Activated CD8-positive, alpha-beta memory T cell treated with anti-CD3 and anti-CD28 coated beads for 4 hours (primary cell): Measurements from ENCODE around the gene PCBD1.
"Not testable (repeated sequence)": the region's sequence is repeated elsewhere in the genome, so short reads cannot be mapped to it uniquely, and the experiment has no call there.

Experiments used
- DNase-seq, 2 donors: peaks; one replicate each; pipeline ENCODE4 v3.0.0-alpha.2; 2020; ENCODE audit warnings: low read depth in 2 of 2

The PCBD1 gene

GRCh38 chr10:70887804-70888800 is at the start of gene PCBD1:
Gene PCBD1 (minus strand): TSS chr10:70888565. CDS start chr10:70888533, 32 bp downstream.
- DNase-seq, result peak; percentile 50 to 63

DNA sequence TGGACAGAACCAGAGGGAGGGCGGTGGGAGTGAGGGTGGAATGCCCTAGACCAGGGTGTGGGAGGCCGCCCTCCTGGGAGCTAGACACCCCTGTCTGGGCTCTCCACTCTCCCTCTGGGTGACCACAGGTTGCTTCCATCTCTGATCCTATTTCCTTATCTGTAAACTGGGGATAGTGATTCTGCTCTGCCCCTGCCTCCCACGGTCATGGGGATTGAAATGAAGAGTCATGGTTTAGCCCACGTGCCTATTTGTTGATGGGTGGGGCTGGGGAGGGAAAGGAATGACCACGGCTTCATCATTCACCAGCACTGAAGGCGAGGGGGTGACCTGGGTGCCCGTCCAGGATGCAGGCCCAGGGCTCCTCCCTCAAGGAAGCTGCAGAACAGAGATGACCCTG is 49.3 kb upstream of the PCBD1 start:
- DNase-seq, result no peak

- no peak for DNase-seq
These were observed 47.7 kb upstream of the PCBD1 start for GRCh38 chr10:70936111-70936510.

- DNase-seq, result no peak
These were observed 47.3 kb upstream of the PCBD1 start for GRCh38 chr10:70935631-70936030.

DNA sequence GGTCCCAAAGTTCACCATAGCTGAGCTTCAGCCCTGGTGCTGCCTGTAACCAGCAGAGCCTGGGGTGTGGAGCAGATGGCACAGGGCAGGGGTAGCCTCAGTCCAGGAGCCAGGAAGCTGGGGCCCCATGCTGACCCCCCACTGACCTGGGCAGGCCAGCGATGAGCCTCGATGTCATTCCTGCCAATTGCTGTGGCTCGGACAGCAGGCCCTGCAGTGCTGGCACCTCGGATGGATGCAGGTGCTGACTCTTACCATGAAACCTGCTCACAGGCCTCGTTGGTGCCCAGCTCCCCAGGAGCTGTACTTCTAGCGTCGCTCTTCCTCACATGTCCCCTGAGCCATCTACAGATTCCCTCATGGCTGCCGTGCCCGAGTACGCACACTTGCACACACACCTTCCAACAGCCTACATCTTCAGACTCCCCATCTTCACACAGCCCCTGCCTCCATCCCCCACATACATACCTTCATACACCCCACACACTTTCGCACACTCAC is 46.8 kb upstream of the PCBD1 start:
- no peak for DNase-seq

GRCh38 chr10:70934701-70935100 is 46.3 kb upstream of the PCBD1 start:
- DNase-seq, result no peak

- no peak for DNase-seq
These were observed 44.2 kb upstream of the PCBD1 start for GRCh38 chr10:70932392-70933196.

DNA sequence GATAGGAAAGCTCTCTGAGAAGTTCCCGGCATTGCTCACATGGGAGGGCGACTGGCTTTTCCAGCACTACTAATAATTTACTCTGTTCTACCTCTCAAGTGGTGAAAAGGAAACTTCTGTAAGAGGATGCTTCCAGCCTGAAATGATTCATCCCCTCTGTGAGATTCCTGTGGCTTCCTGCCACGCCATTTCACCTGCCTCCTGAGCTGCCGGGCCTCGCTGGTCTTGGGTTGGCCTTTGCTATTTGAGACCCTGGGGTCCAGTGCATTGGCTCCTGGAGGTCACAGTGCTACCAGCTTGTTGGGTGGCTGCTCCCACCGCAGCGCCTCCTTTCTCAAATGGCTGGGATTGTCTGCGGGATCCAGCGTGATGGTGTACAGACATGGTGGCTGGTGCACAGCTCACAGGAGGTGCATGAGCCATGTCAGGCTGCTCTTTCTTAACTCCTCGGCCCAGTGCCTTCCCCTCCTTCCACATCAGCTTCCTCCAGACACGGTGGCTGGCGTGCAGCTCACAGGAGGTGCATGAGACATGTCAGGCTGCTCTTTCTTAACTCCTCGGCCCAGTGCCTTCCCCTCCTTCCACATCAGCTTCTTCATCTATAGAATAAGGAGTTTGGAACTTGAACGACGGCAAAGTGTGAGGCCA is 42.9 kb upstream of the PCBD1 start:
- no peak for DNase-seq

- DNase-seq, result no peak
These were observed 42.1 kb upstream of the PCBD1 start for GRCh38 chr10:70930263-70931000.

- DNase-seq, result no peak
These were observed 39.8 kb upstream of the PCBD1 start for GRCh38 chr10:70928140-70928539.

GRCh38 chr10:70927189-70927943 is 39.0 kb upstream of the PCBD1 start:
- no peak for DNase-seq

DNA sequence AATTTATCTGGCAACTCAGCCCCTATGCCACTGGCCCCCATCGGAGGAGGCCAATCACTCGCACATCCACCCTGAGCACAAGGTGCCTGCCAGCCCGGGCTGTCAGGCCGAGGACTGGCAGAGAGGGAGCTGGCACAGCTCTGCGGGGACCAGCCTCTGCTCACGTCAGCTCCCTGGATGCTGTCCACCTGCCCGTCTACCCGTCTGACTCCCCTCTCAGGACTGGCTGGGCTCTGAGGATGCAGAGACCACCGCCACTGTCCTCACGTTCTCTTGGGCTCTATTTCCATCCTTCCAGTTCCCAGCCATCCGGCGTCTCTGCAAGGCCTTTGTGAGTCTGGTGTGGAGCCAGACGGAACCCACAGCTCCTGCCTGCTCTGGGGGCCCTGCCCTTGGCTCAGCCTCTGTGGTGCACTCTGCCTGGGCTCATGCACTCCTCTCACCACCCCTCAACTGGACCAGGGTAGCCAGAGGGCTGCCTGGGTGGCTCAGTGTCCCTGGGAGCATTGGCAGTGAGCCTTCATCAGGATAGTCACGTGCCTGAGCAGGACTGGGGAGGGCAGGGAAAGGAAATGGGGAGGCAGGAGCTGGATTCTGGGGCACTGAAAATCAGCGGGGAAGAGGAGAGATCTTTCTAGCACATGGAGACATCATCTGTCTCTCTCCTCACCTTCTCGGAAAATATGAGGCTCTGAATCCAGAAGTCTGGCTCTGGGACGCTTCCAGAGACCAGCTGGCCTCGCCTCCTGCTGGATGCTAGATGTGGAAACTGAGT is 38.0 kb upstream of the PCBD1 start:
- no peak for DNase-seq

- peak in 1 of 2 donors; percentile 10 for DNase-seq
These were observed 37.2 kb upstream of the PCBD1 start for GRCh38 chr10:70925377-70926225.

DNA sequence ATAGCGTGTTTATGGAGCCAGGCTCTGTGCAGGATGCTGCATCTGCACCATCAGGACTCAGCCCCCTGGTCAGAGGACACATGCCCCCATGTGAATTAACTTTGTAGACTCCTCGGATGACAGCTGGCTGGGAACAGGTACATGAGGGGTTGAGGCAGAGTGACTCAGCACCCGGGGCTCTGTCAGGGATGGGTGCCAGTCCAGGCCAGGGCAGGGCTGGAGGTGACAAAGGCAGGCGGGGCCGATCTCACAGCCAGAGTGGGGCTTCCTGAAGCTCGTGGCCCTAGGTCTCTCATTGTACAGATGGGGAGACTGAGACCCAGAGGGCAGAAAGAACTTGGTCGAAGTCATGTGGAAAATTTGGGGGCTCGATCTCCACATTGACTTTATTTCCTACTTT is 35.3 kb upstream of the PCBD1 start:
- DNase-seq, result no peak

DNA sequence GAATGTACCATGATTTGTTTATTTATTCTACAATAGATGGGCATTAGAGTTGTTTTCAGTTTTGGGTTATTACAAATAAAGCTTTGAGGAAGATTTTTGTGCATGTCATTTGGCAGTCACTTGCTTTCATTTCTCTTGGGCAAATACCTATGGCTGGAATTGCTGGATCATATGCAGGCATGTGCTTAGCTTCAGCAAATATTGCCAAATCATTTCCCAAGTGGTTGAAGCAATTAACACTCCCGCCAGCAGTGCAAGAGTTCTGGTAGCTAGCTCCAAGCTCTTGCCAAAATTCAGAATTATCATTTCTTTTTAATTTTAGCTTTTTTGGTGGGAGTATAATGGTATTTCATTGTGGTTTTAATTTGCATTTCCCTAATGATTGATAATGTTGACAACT is 32.9 kb upstream of the PCBD1 start:
- no peak for DNase-seq

DNA sequence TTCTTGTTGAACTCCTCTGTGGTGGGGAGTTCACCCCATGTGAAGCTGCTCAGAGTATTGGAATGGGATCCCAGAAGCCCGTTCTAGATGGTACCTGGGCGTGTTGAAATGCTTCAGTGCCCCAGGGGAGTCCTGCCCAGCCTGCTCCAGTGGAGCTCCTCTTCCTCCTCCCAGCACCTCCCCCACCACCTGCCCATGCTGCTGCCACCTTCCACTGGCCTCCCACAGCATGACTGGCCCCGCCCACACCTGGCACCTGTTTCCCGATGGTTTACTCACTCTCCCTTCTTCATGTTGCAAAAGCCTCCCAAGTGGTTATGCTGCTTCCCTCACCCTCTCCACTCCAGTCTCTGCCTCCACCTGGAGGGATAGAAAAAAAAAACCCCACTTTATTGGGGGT is 32.2 kb upstream of the PCBD1 start:
- no peak for DNase-seq

- not testable (repeated sequence) for DNase-seq
These were observed 31.5 kb upstream of the PCBD1 start for GRCh38 chr10:70919906-70920305.

DNA sequence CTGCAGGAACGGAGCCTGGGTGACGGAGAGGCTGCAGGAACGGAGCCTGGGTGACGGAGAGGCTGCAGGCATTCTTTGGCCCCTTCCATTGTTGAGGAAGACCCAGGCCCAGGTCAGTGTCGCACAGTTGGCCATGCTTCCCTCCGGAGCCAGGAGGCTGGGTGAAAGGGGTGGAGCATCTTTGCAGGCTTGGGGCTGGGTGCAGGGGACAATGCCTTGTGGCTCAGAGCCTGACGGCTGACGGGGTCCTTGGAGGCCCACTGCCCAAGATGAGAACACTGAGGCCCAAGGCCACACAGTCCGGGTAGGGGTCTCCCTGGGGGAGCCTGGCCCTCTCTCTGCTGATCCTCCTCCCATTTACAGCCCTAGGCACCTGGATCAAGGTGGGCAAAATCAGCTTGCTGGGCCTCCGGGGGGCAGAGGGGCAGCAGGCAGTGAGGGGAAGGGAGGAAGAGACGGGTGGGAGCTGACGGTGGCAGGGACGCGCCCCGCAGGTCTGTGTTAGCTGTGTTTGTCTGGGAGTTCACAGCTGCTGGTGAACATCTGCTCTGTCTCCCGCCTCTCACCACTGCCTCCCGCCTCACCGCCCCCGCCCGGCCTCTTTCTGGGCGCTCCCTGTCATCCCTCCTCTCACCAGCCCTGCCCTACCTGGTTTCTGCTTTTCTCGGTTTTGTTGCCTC is 30.6 kb upstream of the PCBD1 start:
- no peak for DNase-seq
